ENCODE measurements around the gene SLCO4A1.

SLCO4A1 gene

DNA sequence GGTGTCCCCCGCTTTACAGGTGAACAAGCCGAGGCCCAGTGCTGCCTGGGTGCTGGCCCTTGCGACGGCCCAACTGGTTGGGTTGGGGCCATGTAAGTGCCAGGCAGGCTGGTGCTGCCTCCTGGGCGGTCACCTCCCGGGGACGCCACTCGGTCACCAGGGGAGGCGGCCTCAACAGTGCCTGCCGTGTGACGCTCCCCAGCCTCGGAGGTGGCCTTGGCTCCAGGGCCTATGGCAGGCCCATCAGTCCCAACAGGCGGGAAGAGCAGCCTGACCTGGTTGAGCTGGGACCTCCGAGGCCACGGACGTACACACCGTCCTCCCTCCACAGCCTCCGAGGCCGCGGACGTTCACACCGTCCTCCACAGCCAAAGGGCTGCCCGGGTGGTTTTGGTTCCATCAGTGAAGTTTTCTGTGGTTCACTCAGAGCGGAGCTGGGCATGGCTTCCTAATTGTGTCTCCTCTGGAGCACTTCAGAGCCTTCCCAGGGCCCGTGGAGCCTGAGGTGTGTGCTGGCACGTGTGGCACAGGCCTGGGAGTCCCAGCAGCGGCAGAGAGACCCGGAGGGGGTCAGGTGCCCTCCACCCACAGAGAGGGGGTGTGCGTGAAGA is 19.3 kb upstream of the SLCO4A1 start:
- Histone ChIP-seq H3K4me1 (ENCODE audit: control insufficient read depth in 2 of 2, insufficient read depth in 1 of 2, low read depth in 1 of 2, low read length in 2 of 2) (peaks cover 0 to 20% of the 10 kb centered on the region in 2 donors), H2BK15ac (ENCODE audit: low read length) (peak overlapping the region; percentile 100), H3K27me3 (ENCODE audit: control insufficient read depth in 3 of 3, insufficient read depth in 3 of 3, low read depth in 1 of 3, low read length in 3 of 3) (peaks cover 0 to 40% (median 0%) of the 10 kb centered on the region in 3 experiments), H3K4me2 (ENCODE audit: insufficient read depth, low read length, poor library complexity, severe bottlenecking) (no peak overlapping the region), H3K18ac (ENCODE audit: low read length) (peak overlapping the region; percentile 93), H2AFZ (ENCODE audit: low read length) (no peak overlapping the region), H2AK5ac (ENCODE audit: low read depth, low read length) (peak overlapping the region; percentile 98), H3K4ac (ENCODE audit: low read length) (no peak overlapping the region), H3K27ac (replicated peaks; ENCODE audit: low read length) (no peak overlapping the region), H2BK120ac (ENCODE audit: low read depth, low read length) (no peak overlapping the region), H3K14ac (ENCODE audit: low read length) (peak overlapping the region; percentile 75), H2BK5ac (ENCODE audit: low read length) (peak overlapping the region; percentile 62), H3K79me1 (ENCODE audit: low read depth, low read length) (no peaks in the 10 kb centered on the region), H3K36me3 (replicated peaks in 1 of 2; ENCODE audit: control insufficient read depth in 2 of 2, insufficient read depth in 2 of 2, low read length in 2 of 2) (no peaks in the 10 kb centered on the region), H3K23ac (ENCODE audit: low read depth, low read length, poor library complexity) (peak overlapping the region; percentile 89), H2BK12ac (ENCODE audit: low read length) (peak overlapping the region; percentile 63), H3K9me3 (replicated peaks in 1 of 2; ENCODE audit: control insufficient read depth in 2 of 2, insufficient read depth in 1 of 2, low read depth in 1 of 2, low read length in 2 of 2) (no peaks in the 10 kb centered on the region), H3K4me3 (ENCODE audit: low read length in 2 of 2) (peak overlapping the region in 1 of 2 donors; percentile 2), H4K8ac (ENCODE audit: low read depth, low read length) (no peak overlapping the region), H3K9ac (ENCODE audit: low read depth, low read length, poor library complexity) (peak overlapping the region; percentile 51), H4K91ac (ENCODE audit: low read depth, low read length, poor library complexity) (no peak overlapping the region)
- no CpG with 5 or more reads among the region's 29 CpGs for WGBS, 2 donors (ENCODE audit: extremely low coverage in 2 of 2, insufficient read length in 2 of 2, insufficient replicate concordance in 1 of 2)
- DNase-seq (ENCODE audit: low spot score): no peak

- Histone ChIP-seq H4K91ac (ENCODE audit: low read depth, low read length, poor library complexity) (no peak overlapping the region), H3K27ac (replicated peaks; ENCODE audit: low read length) (no peak overlapping the region), H3K18ac (ENCODE audit: low read length) (peak overlapping the region; percentile 93), H3K9me3 (replicated peaks in 1 of 2; ENCODE audit: control insufficient read depth in 2 of 2, insufficient read depth in 1 of 2, low read depth in 1 of 2, low read length in 2 of 2) (no peaks in the 10 kb centered on the region), H3K79me1 (ENCODE audit: low read depth, low read length) (no peaks in the 10 kb centered on the region), H2AK5ac (ENCODE audit: low read depth, low read length) (peak overlapping the region; percentile 98), H3K9ac (ENCODE audit: low read depth, low read length, poor library complexity) (peak overlapping the region; percentile 13), H2BK15ac (ENCODE audit: low read length) (peak overlapping the region; percentile 100), H2BK5ac (ENCODE audit: low read length) (peak overlapping the region; percentile 62), H2BK120ac (ENCODE audit: low read depth, low read length) (peak overlapping the region; percentile 35), H3K27me3 (ENCODE audit: control insufficient read depth in 3 of 3, insufficient read depth in 3 of 3, low read depth in 1 of 3, low read length in 3 of 3) (peaks cover 0 to 38% (median 0%) of the 10 kb centered on the region in 3 experiments), H2AFZ (ENCODE audit: low read length) (no peak overlapping the region), H2BK12ac (ENCODE audit: low read length) (no peak overlapping the region), H3K4me1 (ENCODE audit: control insufficient read depth in 2 of 2, insufficient read depth in 1 of 2, low read depth in 1 of 2, low read length in 2 of 2) (peaks cover 0 to 20% of the 10 kb centered on the region in 2 donors), H3K4me2 (ENCODE audit: insufficient read depth, low read length, poor library complexity, severe bottlenecking) (peak overlapping the region; percentile 32), H3K23ac (ENCODE audit: low read depth, low read length, poor library complexity) (no peak overlapping the region), H3K36me3 (replicated peaks in 1 of 2; ENCODE audit: control insufficient read depth in 2 of 2, insufficient read depth in 2 of 2, low read length in 2 of 2) (no peaks in the 10 kb centered on the region), H3K4ac (ENCODE audit: low read length) (no peak overlapping the region), H3K14ac (ENCODE audit: low read length) (peak overlapping the region; percentile 59), H4K8ac (ENCODE audit: low read depth, low read length) (no peak overlapping the region), H3K4me3 (ENCODE audit: low read length in 2 of 2) (no peak overlapping the region)
- peak; percentile 60 for DNase-seq (ENCODE audit: low spot score)
- WGBS, 2 donors (ENCODE audit: extremely low coverage in 2 of 2, insufficient read length in 2 of 2, insufficient replicate concordance in 1 of 2): no CpG with 5 or more reads among the region's 23 CpGs
These were observed 18.6 kb upstream of the SLCO4A1 start for GRCh38 chr20:62623488-62624324.

DNA sequence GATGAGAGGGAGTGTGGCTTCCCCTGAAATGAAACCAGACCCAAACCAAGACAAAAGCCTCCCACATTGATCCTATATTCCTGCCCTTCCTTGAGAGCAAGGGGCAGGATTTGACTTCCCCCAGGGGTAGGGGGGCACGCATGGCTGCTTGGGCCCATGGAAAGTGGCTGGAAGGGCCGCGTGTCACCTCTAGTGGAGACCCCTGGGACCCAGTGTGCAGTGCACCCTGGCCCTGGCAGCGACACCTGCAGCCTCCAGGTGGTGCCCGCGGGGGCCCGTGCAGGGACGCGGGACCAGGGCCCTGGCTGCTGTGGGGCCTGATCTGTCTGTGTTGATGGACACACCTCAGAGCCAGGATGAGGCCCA is 18.0 kb upstream of the SLCO4A1 start:
- Histone ChIP-seq H3K9me3 (replicated peaks in 1 of 2; ENCODE audit: control insufficient read depth in 2 of 2, insufficient read depth in 1 of 2, low read depth in 1 of 2, low read length in 2 of 2) (no peaks in the 10 kb centered on the region), H3K4me1 (ENCODE audit: control insufficient read depth in 2 of 2, insufficient read depth in 1 of 2, low read depth in 1 of 2, low read length in 2 of 2) (peaks cover 0 to 16% of the 10 kb centered on the region in 2 donors), H2BK120ac (ENCODE audit: low read depth, low read length) (peak overlapping the region; percentile 35), H2BK5ac (ENCODE audit: low read length) (no peak overlapping the region), H3K27me3 (ENCODE audit: control insufficient read depth in 3 of 3, insufficient read depth in 3 of 3, low read depth in 1 of 3, low read length in 3 of 3) (peaks cover 0 to 32% (median 0%) of the 10 kb centered on the region in 3 experiments), H4K91ac (ENCODE audit: low read depth, low read length, poor library complexity) (no peak overlapping the region), H3K18ac (ENCODE audit: low read length) (peak overlapping the region; percentile 72), H3K4ac (ENCODE audit: low read length) (no peak overlapping the region), H3K79me1 (ENCODE audit: low read depth, low read length) (no peaks in the 10 kb centered on the region), H4K8ac (ENCODE audit: low read depth, low read length) (no peak overlapping the region), H3K27ac (replicated peaks; ENCODE audit: low read length) (no peak overlapping the region), H2AFZ (ENCODE audit: low read length) (no peak overlapping the region), H3K4me3 (ENCODE audit: low read length in 2 of 2) (no peak overlapping the region), H3K4me2 (ENCODE audit: insufficient read depth, low read length, poor library complexity, severe bottlenecking) (peak overlapping the region; percentile 32), H2BK12ac (ENCODE audit: low read length) (peak overlapping the region; percentile 42), H3K23ac (ENCODE audit: low read depth, low read length, poor library complexity) (no peak overlapping the region), H2BK15ac (ENCODE audit: low read length) (peak overlapping the region; percentile 96), H2AK5ac (ENCODE audit: low read depth, low read length) (no peak overlapping the region), H3K9ac (ENCODE audit: low read depth, low read length, poor library complexity) (no peak overlapping the region), H3K36me3 (replicated peaks in 1 of 2; ENCODE audit: control insufficient read depth in 2 of 2, insufficient read depth in 2 of 2, low read length in 2 of 2) (no peaks in the 10 kb centered on the region), H3K14ac (ENCODE audit: low read length) (no peak overlapping the region)
- no peak for DNase-seq (ENCODE audit: low spot score)
- WGBS, 2 donors (ENCODE audit: extremely low coverage in 2 of 2, insufficient read length in 2 of 2, insufficient replicate concordance in 1 of 2): no CpG with 5 or more reads among the region's 9 CpGs
